WTC11 (cell line): ENCODE measurements around the gene FGFR2. TPM values are rescaled to one million over a fixed set of nuclear protein-coding genes. Genes with fewer than 3 reads are reported as not detected.

Experiments used
- ATAC-seq: fragments of 200-7000 bp; cut with Tn5 transposase; 2 replicates; pipeline ENCODE4 v1.10.0; 2021; ENCODE audit warnings: mild to moderate bottlenecking, moderate library complexity
- CTCF ChIA-PET: fragments of 300-600 bp; sonication (Branson Sonifier 250); formaldehyde crosslinking; loops from one replicate; lab custom pipeline; 2021; ENCODE audit warnings: antibody characterized with exemption; lab: Charles Lee
- POLR2A ChIA-PET: fragments of 350-600 bp; sonication (Branson Sonifier 250); formaldehyde crosslinking; loops from one replicate; lab custom pipeline; 2021; ENCODE audit warnings: antibody characterized with exemption; lab: Charles Lee
- DNase-seq: peaks from one replicate; pipeline ENCODE4 v3.0.0; 2021; ENCODE audit warnings: low spot score
- H3K27ac Mint-ChIP-seq: 2 replicates; pipeline ENCODE4 v1.8.0; 2021; ENCODE audit warnings: mixed read lengths
- H3K27me3 Mint-ChIP-seq: 2 replicates; pipeline ENCODE4 v1.8.0; 2021; ENCODE audit warnings: low read depth, mild to moderate bottlenecking, moderate library complexity, mixed read lengths
- H3K36me3 Mint-ChIP-seq: 2 replicates; pipeline ENCODE4 v1.8.0; 2021; ENCODE audit warnings: mixed read lengths
- H3K4me1 Mint-ChIP-seq: 2 replicates; pipeline ENCODE4 v1.8.0; 2022; ENCODE audit warnings: mixed read lengths
- H3K4me3 Mint-ChIP-seq: 2 replicates; pipeline ENCODE4 v1.8.0; 2021; ENCODE audit warnings: mild to moderate bottlenecking, moderate library complexity, mixed read lengths
- H3K9me3 Mint-ChIP-seq: 2 replicates; pipeline ENCODE4 v1.8.0; 2021; ENCODE audit warnings: mixed read lengths
- AR ChIP-seq: fragments of 250-450 bp; sonication (Bioruptor Pico); IDR thresholded peaks from 2 replicates; pipeline ENCODE4 v1.9.0; 2021; ENCODE audit warnings: mild to moderate bottlenecking
- CBFB ChIP-seq: sonication (generic); formaldehyde crosslinking; IDR thresholded peaks from 2 replicates; pipeline ENCODE4 v1.8.1; 2022; ENCODE audit warnings: mild to moderate bottlenecking, low read depth, missing genetic modification reagents
- CREB1 ChIP-seq: sonication (generic); formaldehyde crosslinking; IDR thresholded peaks from 2 replicates; pipeline ENCODE4 v1.8.0; 2023; ENCODE audit warnings: mild to moderate bottlenecking, missing genetic modification reagents
- E2F4 ChIP-seq: sonication (generic); formaldehyde crosslinking; IDR thresholded peaks from 2 replicates; pipeline ENCODE4 v1.8.1; 2022; ENCODE audit warnings: low read depth, mild to moderate bottlenecking, moderate library complexity, missing genetic modification reagents, borderline replicate concordance
- ERG ChIP-seq: fragments of 250-450 bp; sonication (Bioruptor Pico); IDR thresholded peaks from 2 replicates; pipeline ENCODE4 v1.8.0; 2021; ENCODE audit warnings: mild to moderate bottlenecking
- ETV6 ChIP-seq: sonication (generic); formaldehyde crosslinking; IDR thresholded peaks from 2 replicates; pipeline ENCODE4 v1.8.1; 2022; ENCODE audit warnings: mild to moderate bottlenecking, missing genetic modification reagents
- FOXJ3 ChIP-seq: sonication (generic); formaldehyde crosslinking; IDR thresholded peaks from 2 replicates; pipeline ENCODE4 v1.9.0; 2021; ENCODE audit warnings: missing genetic modification reagents, mild to moderate bottlenecking, borderline replicate concordance
- HMGXB4 ChIP-seq: sonication (generic); formaldehyde crosslinking; IDR thresholded peaks from 2 replicates; pipeline ENCODE4 v1.8.1; 2023; ENCODE audit warnings: mild to moderate bottlenecking, moderate library complexity, missing genetic modification reagents
- IRF2 ChIP-seq: sonication (generic); formaldehyde crosslinking; IDR thresholded peaks from 2 replicates; pipeline ENCODE4 v1.8.0; 2022; ENCODE audit warnings: low read depth, missing genetic modification reagents, borderline replicate concordance
- JAZF1 ChIP-seq: fragments of 250-450 bp; sonication (Bioruptor Pico); IDR thresholded peaks from 2 replicates; pipeline ENCODE4 v1.9.0; 2021; ENCODE audit warnings: moderate library complexity, mild to moderate bottlenecking, inconsistent platforms
- MXD4 ChIP-seq: fragments of 250-450 bp; sonication (Bioruptor Pico); IDR thresholded peaks from 2 replicates; pipeline ENCODE4 v1.8.0; 2021; ENCODE audit warnings: mild to moderate bottlenecking, moderate library complexity, borderline replicate concordance
- NFATC4 ChIP-seq: fragments of 250-450 bp; sonication (Bioruptor Pico); IDR thresholded peaks from 2 replicates; pipeline ENCODE4 v1.9.0; 2021; ENCODE audit warnings: mild to moderate bottlenecking
- RELA ChIP-seq: sonication (generic); formaldehyde crosslinking; IDR thresholded peaks from 2 replicates; pipeline ENCODE4 v1.8.1; 2022; ENCODE audit warnings: missing genetic modification reagents, mild to moderate bottlenecking, borderline replicate concordance
- TEAD1 ChIP-seq: sonication (generic); formaldehyde crosslinking; IDR thresholded peaks from 2 replicates; pipeline ENCODE4 v1.8.0; 2022; ENCODE audit warnings: mild to moderate bottlenecking, missing genetic modification reagents
- USF1 ChIP-seq: sonication (generic); formaldehyde crosslinking; IDR thresholded peaks from 2 replicates; pipeline ENCODE4 v1.8.0; 2022; ENCODE audit warnings: mild to moderate bottlenecking, missing genetic modification reagents
- ZNF138 ChIP-seq: sonication (generic); formaldehyde crosslinking; conservative IDR thresholded peaks from 2 replicates; pipeline ENCODE4 v1.8.1; 2022; ENCODE audit warnings: mild to moderate bottlenecking, moderate library complexity, missing genetic modification reagents
- ZNF232 ChIP-seq: sonication (generic); formaldehyde crosslinking; IDR thresholded peaks from 2 replicates; pipeline ENCODE4 v1.8.0; 2022; ENCODE audit warnings: mild to moderate bottlenecking, missing genetic modification reagents
- ZNF263 ChIP-seq: sonication (generic); formaldehyde crosslinking; IDR thresholded peaks from 2 replicates; pipeline ENCODE4 v1.8.1; 2022; ENCODE audit warnings: low read depth, mild to moderate bottlenecking, moderate library complexity, missing genetic modification reagents
- ZNF317 ChIP-seq: sonication (generic); formaldehyde crosslinking; IDR thresholded peaks from 2 replicates; pipeline ENCODE4 v1.8.1; 2023; ENCODE audit warnings: low read depth, mild to moderate bottlenecking, moderate library complexity, missing genetic modification reagents, borderline replicate concordance
- ZNF425 ChIP-seq: fragments of 250-450 bp; sonication (Bioruptor Pico); conservative IDR thresholded peaks from 2 replicates; pipeline ENCODE4 v1.9.0; 2021; ENCODE audit warnings: mild to moderate bottlenecking
- total RNA-seq: library from RNA; stranded (reverse); gene quantifications from 3 replicates; pipeline ENCODE4 v1.2.3, GENCODE V29; 2021
- TF ChIP-seq, protein P1 (sequence below): sonication (generic); formaldehyde crosslinking; IDR thresholded peaks from 2 replicates; pipeline ENCODE4 v1.8.1; 2022; ENCODE audit warnings: mild to moderate bottlenecking, missing genetic modification reagents, moderate library complexity, borderline replicate concordance

FGFR2 gene
- total RNA-seq, 1 experiment from 2014 or later = 95.0 TPM

GRCh38 chr10:121573538-121573941 lies 24.7 kb downstream of the FGFR2 start (continued):
- TF ChIP-seq NFATC4 (CRISPR knock-in tag) = no peak
- TF ChIP-seq USF1 (CRISPR knock-in tag) = no peak
- TF ChIP-seq, protein P1, sequence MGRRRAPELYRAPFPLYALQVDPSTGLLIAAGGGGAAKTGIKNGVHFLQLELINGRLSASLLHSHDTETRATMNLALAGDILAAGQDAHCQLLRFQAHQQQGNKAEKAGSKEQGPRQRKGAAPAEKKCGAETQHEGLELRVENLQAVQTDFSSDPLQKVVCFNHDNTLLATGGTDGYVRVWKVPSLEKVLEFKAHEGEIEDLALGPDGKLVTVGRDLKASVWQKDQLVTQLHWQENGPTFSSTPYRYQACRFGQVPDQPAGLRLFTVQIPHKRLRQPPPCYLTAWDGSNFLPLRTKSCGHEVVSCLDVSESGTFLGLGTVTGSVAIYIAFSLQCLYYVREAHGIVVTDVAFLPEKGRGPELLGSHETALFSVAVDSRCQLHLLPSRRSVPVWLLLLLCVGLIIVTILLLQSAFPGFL (CRISPR knock-in tag) = no peak
- TF ChIP-seq FOXJ3 = no peak
- no peak for TF ChIP-seq ZNF425 (CRISPR knock-in tag)
- no peak for TF ChIP-seq CBFB (CRISPR knock-in tag)
- TF ChIP-seq ZNF317 = no peak
- TF ChIP-seq CREB1 (CRISPR knock-in tag) = no peak
- no peak for TF ChIP-seq TEAD1 (CRISPR knock-in tag)

GRCh38 chr10:121572859-121573537 lies 25.2 kb downstream of the FGFR2 start:
- Mint-ChIP-seq H3K4me3 (no peak overlapping the region), H3K9me3 (no peaks in the 10 kb centered on the region), H3K27me3 (no peaks in the 10 kb centered on the region), H3K36me3 (peaks cover 11% of the 10 kb centered on the region; the same call in 1 of the 2 replicates), H3K4me1 (peaks cover 81% of the 10 kb centered on the region), H3K27ac (peak overlapping the region; percentile 82)
- DNase-seq (no peak), ATAC-seq (no peak)
- CTCF ChIA-PET = no interaction called here
- TF ChIP-seq ZNF317 = no peak
- TF ChIP-seq ERG (CRISPR knock-in tag) = no peak
- TF ChIP-seq AR (CRISPR knock-in tag) = no peak
- TF ChIP-seq IRF2 (CRISPR knock-in tag) = no peak
- no peak for TF ChIP-seq JAZF1
- TF ChIP-seq RELA = no peak
- TF ChIP-seq ZNF138 (CRISPR knock-in tag) = no peak
- no peak for TF ChIP-seq HMGXB4 (CRISPR knock-in tag)
- no peak for TF ChIP-seq ETV6 (CRISPR knock-in tag)
- no peak for TF ChIP-seq ZNF263 (CRISPR knock-in tag)
- TF ChIP-seq USF1 (CRISPR knock-in tag) = no peak
- no peak for TF ChIP-seq E2F4 (CRISPR knock-in tag)
- no peak for TF ChIP-seq MXD4 (CRISPR knock-in tag)
- no peak for TF ChIP-seq ZNF232 (CRISPR knock-in tag)
- TF ChIP-seq FOXJ3 = no peak
- POLR2A ChIA-PET = no interaction called here
